Glomerular endothelial cell (primary cell): Measurements from ENCODE around the gene TMEM94. TPM values are rescaled to one million over a fixed set of nuclear protein-coding genes. Genes with fewer than 3 reads are reported as not detected.

ENCODE experiments used
- total RNA-seq: library from RNA; depleted of rRNA; stranded (reverse); fragments of >200 nt; gene quantifications from 2 replicates; pipeline ENCODE4 v1.2.3, GENCODE V29; 2015

TMEM94 gene
- total RNA-seq, 1 donor from 2014 or later, result 63.9 TPM

Other genes starting within 250 kb of the TMEM94 start
- gene GGA3, start 195.0 kb upstream of the TMEM94 start, total RNA-seq, result 27.0 and 32.5 TPM in 2 replicates
- gene MRPS7, start 194.8 kb upstream of the TMEM94 start, total RNA-seq, result 42.6 and 49.4 TPM in 2 replicates
- 21.9 and 25.5 TPM in 2 replicates for gene MIF4GD, start 185.4 kb upstream of the TMEM94 start, total RNA-seq
- gene SLC25A19, start 167.2 kb upstream of the TMEM94 start, total RNA-seq, result 5.8 and 11.7 TPM in 2 replicates
- gene GRB2, start 51.0 kb upstream of the TMEM94 start, total RNA-seq, result 86.8 and 141 TPM in 2 replicates
- 11.6 and 21.3 TPM in 2 replicates for gene CASKIN2, start 58.9 kb downstream of the TMEM94 start, total RNA-seq
- 11.9 and 16.0 TPM in 2 replicates for gene TSEN54, start 59.9 kb downstream of the TMEM94 start, total RNA-seq
- 3.4 and 8.5 TPM in 2 replicates for gene LLGL2, start 69.1 kb downstream of the TMEM94 start, total RNA-seq
- 5.6 and 10.6 TPM in 2 replicates for gene MYO15B, start 131.2 kb downstream of the TMEM94 start, total RNA-seq
- not detected in 2 replicates for gene SMIM5, start 176.8 kb downstream of the TMEM94 start, total RNA-seq
- 15.0 and 28.1 TPM in 2 replicates for gene RECQL5, start 210.5 kb downstream of the TMEM94 start, total RNA-seq
- gene SAP30BP, start 210.7 kb downstream of the TMEM94 start, total RNA-seq, result 70.7 and 84.6 TPM in 2 replicates